ENCODE results near the gene CLPTM1L. TPM values are rescaled to one million over a fixed set of nuclear protein-coding genes. Genes with fewer than 3 reads are reported as not detected.

CLPTM1L gene
- polyA plus RNA-seq, 1 donor from 2014 or later = 61.6 TPM

- no peaks in the 10 kb centered on the region for H4K20me1 ChIP-seq (ENCODE audit: insufficient read depth)
- no peak for TF ChIP-seq EP300 (conservative IDR thresholded peaks at IDR 0.05; ENCODE audit: poor library complexity, severe bottlenecking)
- TF ChIP-seq, protein P1, sequence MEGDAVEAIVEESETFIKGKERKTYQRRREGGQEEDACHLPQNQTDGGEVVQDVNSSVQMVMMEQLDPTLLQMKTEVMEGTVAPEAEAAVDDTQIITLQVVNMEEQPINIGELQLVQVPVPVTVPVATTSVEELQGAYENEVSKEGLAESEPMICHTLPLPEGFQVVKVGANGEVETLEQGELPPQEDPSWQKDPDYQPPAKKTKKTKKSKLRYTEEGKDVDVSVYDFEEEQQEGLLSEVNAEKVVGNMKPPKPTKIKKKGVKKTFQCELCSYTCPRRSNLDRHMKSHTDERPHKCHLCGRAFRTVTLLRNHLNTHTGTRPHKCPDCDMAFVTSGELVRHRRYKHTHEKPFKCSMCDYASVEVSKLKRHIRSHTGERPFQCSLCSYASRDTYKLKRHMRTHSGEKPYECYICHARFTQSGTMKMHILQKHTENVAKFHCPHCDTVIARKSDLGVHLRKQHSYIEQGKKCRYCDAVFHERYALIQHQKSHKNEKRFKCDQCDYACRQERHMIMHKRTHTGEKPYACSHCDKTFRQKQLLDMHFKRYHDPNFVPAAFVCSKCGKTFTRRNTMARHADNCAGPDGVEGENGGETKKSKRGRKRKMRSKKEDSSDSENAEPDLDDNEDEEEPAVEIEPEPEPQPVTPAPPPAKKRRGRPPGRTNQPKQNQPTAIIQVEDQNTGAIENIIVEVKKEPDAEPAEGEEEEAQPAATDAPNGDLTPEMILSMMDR (IDR thresholded peaks at IDR 0.05; ENCODE audit: poor library complexity, severe bottlenecking) = no peak
- TF ChIP-seq POLR2AphosphoS5 (IDR thresholded peaks at IDR 0.05) = no peak
- TF ChIP-seq, protein P2, sequence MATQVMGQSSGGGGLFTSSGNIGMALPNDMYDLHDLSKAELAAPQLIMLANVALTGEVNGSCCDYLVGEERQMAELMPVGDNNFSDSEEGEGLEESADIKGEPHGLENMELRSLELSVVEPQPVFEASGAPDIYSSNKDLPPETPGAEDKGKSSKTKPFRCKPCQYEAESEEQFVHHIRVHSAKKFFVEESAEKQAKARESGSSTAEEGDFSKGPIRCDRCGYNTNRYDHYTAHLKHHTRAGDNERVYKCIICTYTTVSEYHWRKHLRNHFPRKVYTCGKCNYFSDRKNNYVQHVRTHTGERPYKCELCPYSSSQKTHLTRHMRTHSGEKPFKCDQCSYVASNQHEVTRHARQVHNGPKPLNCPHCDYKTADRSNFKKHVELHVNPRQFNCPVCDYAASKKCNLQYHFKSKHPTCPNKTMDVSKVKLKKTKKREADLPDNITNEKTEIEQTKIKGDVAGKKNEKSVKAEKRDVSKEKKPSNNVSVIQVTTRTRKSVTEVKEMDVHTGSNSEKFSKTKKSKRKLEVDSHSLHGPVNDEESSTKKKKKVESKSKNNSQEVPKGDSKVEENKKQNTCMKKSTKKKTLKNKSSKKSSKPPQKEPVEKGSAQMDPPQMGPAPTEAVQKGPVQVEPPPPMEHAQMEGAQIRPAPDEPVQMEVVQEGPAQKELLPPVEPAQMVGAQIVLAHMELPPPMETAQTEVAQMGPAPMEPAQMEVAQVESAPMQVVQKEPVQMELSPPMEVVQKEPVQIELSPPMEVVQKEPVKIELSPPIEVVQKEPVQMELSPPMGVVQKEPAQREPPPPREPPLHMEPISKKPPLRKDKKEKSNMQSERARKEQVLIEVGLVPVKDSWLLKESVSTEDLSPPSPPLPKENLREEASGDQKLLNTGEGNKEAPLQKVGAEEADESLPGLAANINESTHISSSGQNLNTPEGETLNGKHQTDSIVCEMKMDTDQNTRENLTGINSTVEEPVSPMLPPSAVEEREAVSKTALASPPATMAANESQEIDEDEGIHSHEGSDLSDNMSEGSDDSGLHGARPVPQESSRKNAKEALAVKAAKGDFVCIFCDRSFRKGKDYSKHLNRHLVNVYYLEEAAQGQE (IDR thresholded peaks at IDR 0.05; ENCODE audit: borderline replicate concordance) = no peak
- no peak for TF ChIP-seq RAD21 (conservative IDR thresholded peaks at IDR 0.05)
- no peak for TF ChIP-seq SMC3 (conservative IDR thresholded peaks at IDR 0.05; ENCODE audit: poor library complexity)
- TF ChIP-seq TAF1 (IDR thresholded peaks at IDR 0.05; ENCODE audit: low read depth) = no peak
- no peak overlapping the region for H3K4me2 ChIP-seq (ENCODE audit: low read length)
- H3F3A ChIP-seq (ENCODE audit: insufficient read depth, low read length, poor library complexity, severe bottlenecking) = no peaks in the 10 kb centered on the region
- H3K9me2 ChIP-seq (ENCODE audit: insufficient read depth, low read length) = no peaks in the 10 kb centered on the region
- H3K9me3 ChIP-seq (ENCODE audit: low read length) = no peaks in the 10 kb centered on the region
- H2AFZ ChIP-seq (ENCODE audit: low read depth, low read length) = no peak overlapping the region
- no peak overlapping the region for H3K4me3 ChIP-seq (ENCODE audit: low read length)
- no peak overlapping the region for H3K27ac ChIP-seq (ENCODE audit: low read length)
- no peak overlapping the region for H3K9ac ChIP-seq (ENCODE audit: low read length)
- no peaks in the 10 kb centered on the region for H3K36me3 ChIP-seq (ENCODE audit: insufficient read depth, low read length)
- H3K27me3 ChIP-seq (ENCODE audit: insufficient read depth, low read depth, low read length) = no peaks in the 10 kb centered on the region
- no peaks in the 10 kb centered on the region for H3K79me2 ChIP-seq (replicated peaks; ENCODE audit: insufficient read depth, low read length)
Measured at GRCh38 chr5:1278656-1279442, 66.0 kb downstream of the CLPTM1L start.

GRCh38 chr5:1278216-1278615, 66.7 kb downstream of the CLPTM1L start:
- Histone ChIP-seq H3F3A (ENCODE audit: insufficient read depth, low read length, poor library complexity, severe bottlenecking) (no peaks in the 10 kb centered on the region), H3K9me3 (ENCODE audit: low read length) (no peaks in the 10 kb centered on the region), H2AFZ (ENCODE audit: low read depth, low read length) (no peak overlapping the region), H4K20me1 (ENCODE audit: insufficient read depth) (no peaks in the 10 kb centered on the region), H3K27me3 (ENCODE audit: insufficient read depth, low read depth, low read length) (no peaks in the 10 kb centered on the region), H3K36me3 (ENCODE audit: insufficient read depth, low read length) (no peaks in the 10 kb centered on the region), H3K9ac (ENCODE audit: low read length) (no peak overlapping the region), H3K4me2 (ENCODE audit: low read length) (no peak overlapping the region), H3K79me2 (replicated peaks; ENCODE audit: insufficient read depth, low read length) (no peaks in the 10 kb centered on the region), H3K4me3 (ENCODE audit: low read length) (no peak overlapping the region), H3K9me2 (ENCODE audit: insufficient read depth, low read length) (no peaks in the 10 kb centered on the region), H3K27ac (ENCODE audit: low read length) (no peak overlapping the region)
- TF ChIP-seq TAF1 (IDR thresholded peaks at IDR 0.05; ENCODE audit: low read depth) = no peak
- TF ChIP-seq, protein P1 (IDR thresholded peaks at IDR 0.05; ENCODE audit: poor library complexity, severe bottlenecking) = no peak
- no peak for TF ChIP-seq POLR2AphosphoS5 (IDR thresholded peaks at IDR 0.05)
- no peak for TF ChIP-seq EZH2 (IDR thresholded peaks at IDR 0.05; ENCODE audit: borderline replicate concordance, insufficient read depth, low read length, poor library complexity, severe bottlenecking)
- TF ChIP-seq SMC3 (conservative IDR thresholded peaks at IDR 0.05; ENCODE audit: poor library complexity) = no peak
- no peak for TF ChIP-seq RAD21 (conservative IDR thresholded peaks at IDR 0.05)
- TF ChIP-seq, protein P2 (IDR thresholded peaks at IDR 0.05; ENCODE audit: borderline replicate concordance) = no peak

Data from neural cell (in vitro differentiated cells).